NCI-H345 treated with DMSO at 0.1 percent for 48 hours (cell line): ENCODE measurements around the gene CYYR1.

ENCODE experiments used
- DNase-seq: peaks from one replicate; lab custom pipeline; 2025; ENCODE audit not compliant: unreplicated experiment; lab: John Stamatoyannopoulos, UW

CYYR1 gene

GRCh38 chr21:26572702-26573381 is at the start of gene CYYR1:
CYYR1 (minus strand) TSS chr21:26573286; CDS start chr21:26572940, 346 bp downstream.
- no peak for DNase-seq

- DNase-seq: no peak
Observed at GRCh38 chr21:26617176-26617575, 44.1 kb upstream of the CYYR1 start.

- DNase-seq: no peak
Observed at GRCh38 chr21:26614251-26614650, 41.2 kb upstream of the CYYR1 start.

- DNase-seq: no peak
Observed at GRCh38 chr21:26599261-26599660, 26.2 kb upstream of the CYYR1 start.

- DNase-seq: no peak
Observed at GRCh38 chr21:26597981-26598380, 24.9 kb upstream of the CYYR1 start.

GRCh38 chr21:26597031-26597430 is 23.9 kb upstream of the CYYR1 start:
- no peak for DNase-seq

- no peak for DNase-seq
Observed at GRCh38 chr21:26595971-26596370, 22.9 kb upstream of the CYYR1 start.

- DNase-seq: no peak
Observed at GRCh38 chr21:26593800-26594199, 20.7 kb upstream of the CYYR1 start.

GRCh38 chr21:26591543-26591942 is 18.5 kb upstream of the CYYR1 start:
- no peak for DNase-seq

- DNase-seq: no peak
Observed at GRCh38 chr21:26588446-26588845, 15.4 kb upstream of the CYYR1 start.

- DNase-seq: no peak
Observed at GRCh38 chr21:26587736-26588201, 14.7 kb upstream of the CYYR1 start.

- DNase-seq: no peak
Observed at GRCh38 chr21:26583769-26584168, 10.7 kb upstream of the CYYR1 start.

GRCh38 chr21:26581818-26582217 is 8.7 kb upstream of the CYYR1 start:
- no peak for DNase-seq

GRCh38 chr21:26572076-26572701 is 897 bp downstream of the CYYR1 start:
- no peak for DNase-seq

GRCh38 chr21:26570203-26570602 is 2.9 kb downstream of the CYYR1 start:
- DNase-seq: no peak

GRCh38 chr21:26565546-26565945 is 7.5 kb downstream of the CYYR1 start:
- no peak for DNase-seq

- DNase-seq: no peak
Observed at GRCh38 chr21:26565111-26565510, 8.0 kb downstream of the CYYR1 start.

- DNase-seq: no peak
Observed at GRCh38 chr21:26563856-26564503, 9.1 kb downstream of the CYYR1 start.

- DNase-seq: no peak
Observed at GRCh38 chr21:26560612-26561011, 12.5 kb downstream of the CYYR1 start.

GRCh38 chr21:26559099-26559498 is 14.0 kb downstream of the CYYR1 start:
- no peak for DNase-seq

- DNase-seq: no peak
Observed at GRCh38 chr21:26557106-26557505, 16.0 kb downstream of the CYYR1 start.

GRCh38 chr21:26555540-26556146 is 17.4 kb downstream of the CYYR1 start:
- no peak for DNase-seq
